DOHH2 (cell line): ENCODE measurements around the gene ASMT.

ENCODE experiments used
- H3F3A ChIP-seq: fragments of 200-600 bp; sonication (generic), shearing (Covaris generic); 2 replicates; pipeline ENCODE4 v1.6.0; 2016; ENCODE audit warnings: antibody characterized with exemption, mild to moderate bottlenecking; ENCODE audit not compliant: control insufficient read depth, insufficient read depth
- H3K27ac ChIP-seq: fragments of 200-600 bp; sonication (generic); 2 replicates; pipeline ENCODE4 v1.5.1; 2014; ENCODE audit warnings: low read depth, mild to moderate bottlenecking, low read length, moderate library complexity
- H3K27me3 ChIP-seq: fragments of 200-600 bp; sonication (generic); 2 replicates; pipeline ENCODE4 v1.6.1; 2014; ENCODE audit warnings: mild to moderate bottlenecking, low read length, mixed read lengths; ENCODE audit not compliant: control insufficient read depth
- H3K36me3 ChIP-seq: fragments of 200-600 bp; sonication (generic); 2 replicates; pipeline ENCODE4 v1.6.1; 2014; ENCODE audit warnings: mild to moderate bottlenecking, low read length, moderate library complexity, mixed read lengths; ENCODE audit not compliant: control insufficient read depth
- H3K4me1 ChIP-seq: fragments of 200-600 bp; sonication (generic); 2 replicates; pipeline ENCODE4 v1.6.1; 2014; ENCODE audit warnings: mild to moderate bottlenecking, low read length, mixed read lengths; ENCODE audit not compliant: control insufficient read depth
- H3K4me2 ChIP-seq: fragments of 200-600 bp; sonication (generic); 2 replicates; pipeline ENCODE4 v1.6.0; 2014; ENCODE audit warnings: mild to moderate bottlenecking, low read length, moderate library complexity
- H3K4me3 ChIP-seq: fragments of 200-600 bp; sonication (generic); 2 replicates; pipeline ENCODE4 v1.5.1; 2014; ENCODE audit warnings: mild to moderate bottlenecking, low read length, mixed read lengths
- H3K79me2 ChIP-seq: fragments of 200-600 bp; sonication (generic); 2 replicates; pipeline ENCODE4 v1.6.1; 2014; ENCODE audit warnings: mild to moderate bottlenecking, low read length, mixed read lengths; ENCODE audit not compliant: control insufficient read depth
- H3K9me2 ChIP-seq: fragments of 200-600 bp; sonication (generic); replicated peaks from 2 replicates; pipeline ENCODE4 v1.6.1; 2014; ENCODE audit warnings: mild to moderate bottlenecking, low read length, mixed read lengths; ENCODE audit not compliant: control insufficient read depth
- H3K9me3 ChIP-seq: fragments of 200-600 bp; sonication (generic); 2 replicates; pipeline ENCODE4 v1.6.1; 2014; ENCODE audit warnings: antibody characterized with exemption, low read length, mixed read lengths; ENCODE audit not compliant: control insufficient read depth, insufficient read depth
- H4K20me1 ChIP-seq: fragments of 200-600 bp; sonication (generic); 2 replicates; pipeline ENCODE4 v1.6.0; 2014; ENCODE audit warnings: low read depth, mild to moderate bottlenecking, antibody characterized with exemption, low read length, moderate library complexity; ENCODE audit not compliant: control insufficient read depth, insufficient read depth
- CTCF ChIP-seq: fragments of 200-600 bp; sonication (generic); IDR thresholded peaks from one replicate; pipeline ENCODE4 v1.5.1; 2014; ENCODE audit warnings: antibody characterized with exemption, mild to moderate bottlenecking, low read depth, low read length; ENCODE audit not compliant: poor library complexity, severe bottlenecking
- EZH2phosphoT487 ChIP-seq: fragments of 200-600 bp; sonication (generic); IDR thresholded peaks from 2 replicates; pipeline ENCODE4 v1.6.1; 2017; ENCODE audit warnings: borderline replicate concordance, mild to moderate bottlenecking, antibody characterized with exemption, low read length, moderate library complexity, mixed read lengths

Gene ASMT

GRCh38 chrX:1597345-1598020 lies 17.4 kb upstream of the ASMT start:
- H4K20me1 ChIP-seq = peaks cover 13% of the 10 kb centered on the region
- TF ChIP-seq CTCF = no peak
- TF ChIP-seq EZH2phosphoT487 = no peak
- no peaks in the 10 kb centered on the region for H3K27me3 ChIP-seq
- peaks cover 86% of the 10 kb centered on the region for H3K79me2 ChIP-seq
- H3K4me2 ChIP-seq = no peak overlapping the region
- no peak overlapping the region for H3K4me3 ChIP-seq
- no peaks in the 10 kb centered on the region for H3K9me3 ChIP-seq
- peaks cover 9% of the 10 kb centered on the region for H3K4me1 ChIP-seq
- no peaks in the 10 kb centered on the region for H3F3A ChIP-seq
- no peak overlapping the region for H3K27ac ChIP-seq
- peaks cover 96% of the 10 kb centered on the region for H3K36me3 ChIP-seq
- no peaks in the 10 kb centered on the region for H3K9me2 ChIP-seq

- TF ChIP-seq EZH2phosphoT487 = no peak
- TF ChIP-seq CTCF = no peak
- Histone ChIP-seq H3F3A (no peaks in the 10 kb centered on the region), H3K79me2 (peaks cover 79% of the 10 kb centered on the region), H3K9me3 (no peaks in the 10 kb centered on the region), H3K36me3 (peaks cover 94% of the 10 kb centered on the region), H3K4me2 (no peak overlapping the region), H3K4me3 (no peak overlapping the region), H4K20me1 (peaks cover 9% of the 10 kb centered on the region), H3K27ac (no peak overlapping the region), H3K9me2 (no peaks in the 10 kb centered on the region), H3K27me3 (no peaks in the 10 kb centered on the region), H3K4me1 (peaks cover 2% of the 10 kb centered on the region)
Measured at GRCh38 chrX:1598021-1598875, 16.6 kb upstream of the ASMT start.

- no peak overlapping the region for H3K4me3 ChIP-seq
- no peaks in the 10 kb centered on the region for H3K4me1 ChIP-seq
- peaks cover 4% of the 10 kb centered on the region; the same call in 1 of the 2 replicates for H4K20me1 ChIP-seq
- H3F3A ChIP-seq = no peaks in the 10 kb centered on the region
- no peaks in the 10 kb centered on the region for H3K9me3 ChIP-seq
- no peaks in the 10 kb centered on the region for H3K27me3 ChIP-seq
- H3K27ac ChIP-seq = no peak overlapping the region
- H3K79me2 ChIP-seq = peaks cover 73% of the 10 kb centered on the region
- peaks cover 89% of the 10 kb centered on the region for H3K36me3 ChIP-seq
- H3K4me2 ChIP-seq = no peak overlapping the region
- no peaks in the 10 kb centered on the region for H3K9me2 ChIP-seq
- TF ChIP-seq EZH2phosphoT487 (no peak), CTCF (no peak)
Measured at GRCh38 chrX:1598876-1599790, 15.7 kb upstream of the ASMT start.
